ENCODE data around the gene NEUROG2.
"Not testable (repeated sequence)": the region's sequence is repeated elsewhere in the genome, so short reads cannot be mapped to it uniquely, and the experiment has no call there.

NEUROG2 gene
- 0 to 0.07 reads per million in 2 donors for total RNA-seq

DNA sequence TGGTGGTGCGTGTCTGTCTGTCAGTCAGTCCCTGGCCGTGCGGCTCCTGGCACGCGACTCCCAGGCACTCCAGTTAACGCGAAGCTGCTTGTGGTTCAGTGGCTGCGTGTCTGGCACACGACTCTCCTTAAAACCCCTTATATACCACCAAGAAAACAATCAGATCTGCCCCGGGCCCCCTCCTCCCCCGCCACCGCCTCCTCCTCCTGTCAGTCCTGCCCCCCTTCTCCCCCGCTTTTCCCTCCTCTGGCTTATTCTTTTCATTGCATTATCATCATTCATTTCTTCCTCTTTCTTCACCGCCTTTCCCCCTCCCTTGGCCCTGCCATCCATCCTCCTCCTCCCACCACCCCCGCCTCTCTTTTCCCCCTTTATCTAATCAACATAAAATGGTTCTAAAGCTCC, at the start of gene NEUROG2:
NEUROG2 (minus strand) TSS at position 115 of the 405 bp plus-strand sequence. CDS start 705 bp downstream, outside the sequence.
- no peak for DNase-seq

DNA sequence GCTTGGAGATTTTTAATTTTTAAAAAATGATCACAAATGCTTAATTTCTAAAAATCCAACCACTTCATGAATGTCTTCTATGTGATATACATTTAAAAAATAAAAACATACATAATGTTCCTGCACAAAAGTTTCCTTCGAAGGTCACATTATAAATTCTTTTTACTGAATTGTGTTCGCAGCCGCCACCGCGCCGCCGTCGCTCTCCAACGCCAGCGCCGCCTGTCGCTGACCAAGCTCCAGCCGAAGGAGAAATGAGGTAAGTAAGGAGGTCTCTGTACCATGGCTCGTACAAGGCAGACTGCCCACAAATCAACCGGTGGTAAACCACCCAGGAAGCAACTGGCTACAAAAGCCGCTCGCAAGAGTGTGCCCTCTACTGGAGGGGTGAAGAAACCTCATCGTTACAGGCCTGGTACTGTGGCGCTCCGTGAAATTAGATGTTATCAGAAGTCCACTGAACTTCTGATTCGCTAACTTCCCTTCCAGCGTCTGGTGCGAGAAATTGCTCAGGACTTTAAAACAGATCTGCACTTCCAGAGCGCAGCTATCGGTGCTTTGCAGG, 48.8 kb upstream of the NEUROG2 start:
- no peak for DNase-seq

DNA sequence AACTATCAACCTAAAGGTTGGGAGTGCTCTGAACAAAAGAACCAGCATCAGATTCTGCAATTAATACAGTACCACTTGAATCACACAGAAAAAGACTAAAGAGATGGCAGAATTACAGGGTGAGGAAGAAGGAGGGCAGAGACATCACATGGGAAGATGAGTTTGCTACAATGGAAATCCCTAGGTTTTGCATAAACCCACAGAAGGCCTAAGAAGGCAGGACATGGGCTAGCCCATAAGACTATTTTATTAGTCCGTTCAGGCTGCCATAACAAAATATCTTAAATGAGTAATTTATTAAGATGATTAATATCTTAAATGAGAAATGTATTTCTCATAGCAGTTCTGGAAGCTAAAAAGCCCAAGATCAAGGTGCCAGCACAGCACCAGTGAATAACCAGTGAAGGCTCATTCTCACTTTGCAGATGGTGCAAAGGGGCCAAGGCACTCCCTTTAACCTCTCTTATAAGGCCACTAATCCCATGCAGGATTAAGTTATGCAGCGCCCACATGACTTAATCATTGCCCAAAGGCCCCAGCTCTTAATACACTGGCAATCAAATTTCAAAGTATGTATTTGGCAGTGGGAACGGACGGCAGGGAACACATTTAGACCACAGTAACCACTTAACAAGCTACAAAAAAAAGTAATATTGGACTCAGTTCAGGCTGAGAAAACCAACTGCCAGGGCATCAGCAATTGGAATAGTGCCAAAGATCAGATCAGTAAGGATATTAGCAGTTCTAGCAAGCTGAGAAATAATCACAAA, 47.6 kb upstream of the NEUROG2 start:
- DNase-seq: no peak

DNA sequence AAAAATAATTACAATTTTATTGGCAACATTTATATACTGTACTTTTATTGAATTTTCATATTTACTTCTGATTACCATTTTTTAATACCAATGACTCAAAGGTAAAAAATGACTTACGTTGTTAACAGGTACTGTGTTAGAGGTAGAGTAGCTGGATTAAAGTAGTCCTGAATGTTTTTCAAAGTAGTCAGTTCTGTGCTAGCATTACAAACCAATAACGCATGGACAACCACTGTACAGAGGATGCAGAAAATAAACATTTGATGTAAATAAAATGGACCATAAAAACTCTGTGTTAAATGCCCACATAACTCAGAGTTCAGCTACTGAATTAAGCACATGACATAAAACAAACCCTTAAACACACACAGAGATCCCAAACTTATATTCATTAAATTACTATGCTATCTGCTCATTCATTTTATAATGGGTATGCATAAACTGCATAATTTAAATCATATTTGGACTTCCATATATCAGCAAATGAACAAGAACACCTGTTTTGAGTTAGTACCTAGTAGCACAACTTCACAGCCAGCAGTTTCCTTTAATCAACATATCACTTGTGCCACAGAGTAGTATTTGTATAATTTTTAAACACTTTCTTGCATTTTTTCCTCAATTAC, 46.4 kb upstream of the NEUROG2 start:
- no peak for DNase-seq

DNA sequence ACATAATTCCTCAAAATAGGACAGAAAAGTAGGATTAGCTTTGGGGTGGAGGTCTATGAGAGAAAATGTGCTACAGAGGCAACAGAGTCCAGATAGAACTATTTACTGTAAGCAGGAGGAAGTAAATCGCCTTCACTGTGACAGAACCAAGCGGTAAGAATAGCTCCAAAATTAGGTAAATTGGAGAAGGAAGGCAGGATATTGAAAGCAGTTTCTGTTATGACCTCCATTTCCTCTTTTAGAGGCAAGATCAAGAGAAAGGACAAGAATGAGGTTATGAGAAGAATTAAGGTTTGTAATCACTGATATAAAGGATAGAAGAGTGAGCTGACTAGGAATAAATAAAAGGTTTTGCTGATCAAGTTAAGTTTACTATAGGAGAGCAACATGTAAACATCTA, 44.1 kb upstream of the NEUROG2 start:
- no peak for DNase-seq

DNA sequence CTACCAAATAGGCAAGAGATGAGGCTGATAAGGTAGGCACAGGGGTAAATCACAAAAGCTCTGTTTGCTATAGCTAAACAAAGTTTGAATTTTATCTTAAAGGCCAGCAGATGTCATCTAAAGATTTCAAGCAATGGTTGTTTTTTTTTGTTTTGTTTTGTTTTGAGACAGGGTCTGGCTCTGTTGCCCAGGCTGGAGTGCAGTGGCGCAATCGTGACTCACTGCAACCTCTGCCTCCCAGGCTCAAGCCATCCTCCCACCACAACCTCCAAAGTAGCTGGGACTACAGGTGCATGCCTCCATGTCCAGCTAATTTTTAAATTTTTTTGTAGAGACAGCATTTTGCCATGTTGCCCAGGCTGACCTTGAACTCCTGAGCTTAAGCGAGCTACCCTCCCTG, 43.1 kb upstream of the NEUROG2 start:
- no peak for DNase-seq

DNA sequence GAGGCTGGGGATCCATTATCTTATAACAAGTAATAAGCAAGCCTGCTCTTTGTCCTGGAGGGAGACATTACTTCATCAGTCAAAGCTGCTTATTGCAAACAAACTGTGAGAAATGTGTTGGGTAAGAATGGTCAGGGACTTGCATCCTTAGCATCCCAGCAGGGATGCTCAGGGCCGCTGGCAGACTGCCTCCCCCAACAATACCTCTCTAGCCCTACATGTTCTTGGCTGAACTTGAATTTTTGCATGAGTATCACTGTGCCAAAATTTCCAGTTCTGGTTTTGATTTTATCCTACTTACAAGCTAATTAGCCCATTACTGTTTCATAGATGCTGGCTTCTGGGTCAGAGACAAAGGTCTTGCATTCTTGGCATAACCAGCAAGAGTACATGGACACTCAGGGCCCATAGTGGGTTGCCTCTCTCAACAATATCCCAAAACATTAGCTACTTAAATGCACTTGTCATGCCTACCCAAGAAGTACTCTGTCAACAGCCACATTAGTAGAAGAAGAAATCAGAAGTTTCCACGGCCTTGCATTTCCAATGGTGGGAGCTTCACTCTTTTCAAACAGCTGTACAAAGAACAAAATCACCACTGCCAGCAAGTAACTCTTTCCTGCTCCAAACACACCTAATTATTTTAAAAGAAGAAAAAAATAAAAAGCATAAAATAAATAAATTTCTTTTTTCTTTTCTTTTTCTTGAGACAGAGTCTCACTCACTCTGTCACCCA, 41.9 kb upstream of the NEUROG2 start:
- DNase-seq: no peak

DNA sequence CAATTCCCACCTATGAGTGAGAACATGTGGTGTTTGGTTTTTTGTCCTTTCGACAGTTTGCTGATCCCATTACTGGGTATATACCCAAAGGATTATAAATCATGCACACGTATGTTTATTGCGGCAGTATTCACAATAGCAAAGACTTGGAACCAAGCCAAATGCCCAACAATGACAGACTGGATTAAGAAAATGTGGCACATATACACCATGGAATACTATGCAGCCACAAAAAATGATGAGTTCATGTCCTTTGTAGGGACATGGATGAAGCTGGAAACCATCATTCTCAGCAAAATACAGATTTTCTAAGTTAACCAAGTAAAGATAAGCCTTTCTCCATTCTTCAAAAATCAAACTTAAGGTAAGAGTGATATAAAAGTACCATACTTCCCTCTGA, 38.3 kb upstream of the NEUROG2 start:
- not testable (repeated sequence) for DNase-seq

DNA sequence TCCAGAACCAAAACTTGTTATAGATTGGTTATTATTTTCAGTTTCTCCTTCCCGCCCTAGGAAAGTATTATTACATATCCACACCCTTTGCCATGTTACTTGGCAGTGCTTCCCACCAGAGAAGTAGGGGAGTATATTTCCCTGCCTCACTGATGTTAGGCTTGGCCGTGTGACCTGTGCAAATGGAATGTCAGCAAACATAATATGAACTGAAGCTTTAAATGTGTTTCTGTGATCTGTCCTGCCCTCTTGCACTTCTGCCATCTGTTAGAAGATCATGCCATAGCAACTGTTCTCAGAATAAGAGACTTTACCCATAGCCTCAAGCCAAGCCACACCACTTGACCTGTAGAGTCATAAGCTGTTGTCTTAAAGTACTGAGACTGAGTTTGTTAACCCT, 36.7 kb upstream of the NEUROG2 start:
- no peak for DNase-seq

DNA sequence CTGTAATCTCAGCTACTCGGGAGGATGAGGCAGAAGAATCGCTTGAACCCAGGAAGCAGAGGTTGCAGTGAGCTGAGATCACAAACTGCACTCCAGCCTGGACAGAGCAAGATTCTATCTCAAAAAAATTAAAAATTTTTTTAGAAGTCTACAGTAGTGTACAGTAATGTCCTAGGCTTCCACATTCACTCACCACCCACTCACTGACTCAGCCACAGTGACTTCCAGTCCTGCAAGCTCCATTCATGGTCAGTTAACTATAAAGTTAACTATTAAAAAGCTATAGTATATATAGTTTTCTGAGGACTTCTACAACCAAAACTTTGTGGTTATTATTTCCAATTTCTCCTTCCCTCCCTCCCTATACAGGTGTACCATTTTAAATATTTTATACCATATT, 34.7 kb upstream of the NEUROG2 start:
- no peak for DNase-seq

DNA sequence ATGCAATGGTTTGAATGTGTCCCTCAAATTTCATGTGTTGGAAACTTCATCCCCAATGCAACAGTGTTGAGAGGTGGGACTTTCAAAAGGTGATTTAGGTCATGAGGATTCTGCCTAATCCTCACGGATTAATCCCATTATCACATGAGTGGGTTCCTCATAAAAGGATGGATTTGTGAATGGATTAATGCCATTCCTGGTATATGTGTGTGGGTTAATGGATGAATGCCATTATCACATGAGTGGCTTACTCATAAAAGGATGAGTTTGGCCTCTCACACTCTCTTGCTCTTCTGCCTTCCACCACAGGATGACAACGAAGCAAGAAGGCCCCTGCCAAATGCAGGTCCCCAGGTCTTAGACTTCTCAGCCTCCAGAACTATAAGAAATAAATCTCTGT, 30.5 kb upstream of the NEUROG2 start:
- no peak for DNase-seq

DNA sequence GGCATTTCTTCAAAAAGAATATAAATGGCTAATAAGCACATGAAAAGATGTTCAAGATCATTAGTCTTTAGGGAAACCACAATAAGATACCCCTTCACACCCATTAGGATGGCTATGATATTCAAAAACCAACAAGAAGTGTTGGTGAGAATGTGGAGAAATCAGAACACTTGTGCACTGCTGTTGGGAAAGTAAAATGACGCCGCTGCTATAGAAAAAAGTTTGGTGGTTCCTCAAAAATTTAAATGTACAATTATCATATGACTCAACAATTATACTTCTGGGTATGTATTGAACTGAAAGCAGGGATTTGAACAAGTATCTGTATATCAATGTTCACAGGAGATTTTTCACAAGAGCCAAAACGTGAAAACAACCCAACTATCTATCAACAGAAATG, 29.4 kb upstream of the NEUROG2 start:
- no peak for DNase-seq

DNA sequence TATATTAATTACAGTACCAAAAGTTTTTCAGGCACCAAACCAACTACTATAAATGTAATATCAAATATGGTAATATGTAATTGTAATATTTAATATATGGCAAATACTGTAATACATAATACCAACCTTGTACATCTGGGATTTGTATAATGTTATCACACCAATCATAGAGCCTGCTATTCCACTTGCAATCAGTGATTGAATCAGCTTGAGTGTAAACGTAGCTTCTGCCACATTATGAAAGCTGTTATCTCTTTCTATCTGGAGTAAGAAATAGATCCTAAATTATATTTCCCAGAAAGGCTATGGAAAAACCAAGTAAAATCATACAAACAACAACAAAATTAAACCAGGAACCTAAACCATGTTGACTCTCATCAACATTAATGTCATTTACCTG, 24.7 kb upstream of the NEUROG2 start:
- DNase-seq: no peak

DNA sequence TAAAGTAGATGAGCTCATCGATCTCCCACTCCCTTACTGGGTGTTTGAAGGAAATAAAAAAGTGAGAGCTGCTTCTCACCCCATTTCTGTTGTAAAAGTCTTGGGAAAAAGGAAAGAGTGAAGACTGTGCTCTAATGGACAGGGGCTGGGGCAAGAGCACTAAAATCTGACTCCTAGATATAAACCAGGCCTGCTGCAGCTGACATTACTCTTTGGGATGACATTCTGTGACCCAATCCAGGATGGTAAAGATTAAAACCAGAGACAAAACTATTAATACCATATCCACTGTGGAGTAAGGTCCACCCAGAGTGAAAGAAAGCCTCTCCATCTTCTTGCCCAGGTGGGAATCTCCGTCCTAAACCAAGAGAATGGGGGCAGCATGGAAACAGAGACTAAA, 20.1 kb upstream of the NEUROG2 start:
- no peak for DNase-seq

DNA sequence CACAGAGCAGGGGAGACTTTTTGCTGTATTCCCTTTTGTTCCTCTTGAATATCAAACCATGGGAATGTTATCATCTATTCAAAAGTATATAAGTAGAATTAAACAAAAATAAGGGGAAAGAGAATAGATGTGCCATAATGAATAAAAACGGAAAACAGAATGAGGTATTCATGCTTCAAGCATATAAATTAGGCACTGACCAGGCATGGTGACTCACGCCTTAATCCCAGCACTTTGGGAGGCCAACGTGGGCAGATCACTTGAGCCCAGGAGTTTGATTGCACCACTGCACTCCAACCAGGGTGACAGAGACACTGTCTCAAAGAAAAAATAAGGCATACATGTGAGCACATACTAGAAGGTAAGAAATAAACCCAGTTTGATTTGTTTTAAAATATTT, 16.3 kb upstream of the NEUROG2 start:
- DNase-seq: no peak

DNA sequence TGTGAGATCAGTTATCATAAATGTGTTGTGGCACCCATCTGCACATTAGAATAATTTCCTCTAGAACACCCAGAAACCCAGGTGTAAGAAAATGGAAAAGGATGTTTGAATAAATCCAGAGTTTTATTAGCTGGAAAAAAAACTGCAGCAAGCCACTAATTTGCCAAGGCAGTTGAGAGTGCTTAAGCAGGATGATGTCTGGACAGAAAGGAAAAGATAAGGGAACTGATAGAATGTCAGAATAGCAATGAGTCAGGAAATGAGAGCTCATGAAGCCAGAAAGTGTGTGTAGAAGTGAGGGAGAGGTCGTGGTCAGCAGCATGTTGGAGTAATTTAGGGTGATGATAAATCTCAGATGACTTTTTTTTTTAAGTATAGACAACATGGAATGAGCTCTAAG, 15.2 kb upstream of the NEUROG2 start:
- no peak for DNase-seq

DNA sequence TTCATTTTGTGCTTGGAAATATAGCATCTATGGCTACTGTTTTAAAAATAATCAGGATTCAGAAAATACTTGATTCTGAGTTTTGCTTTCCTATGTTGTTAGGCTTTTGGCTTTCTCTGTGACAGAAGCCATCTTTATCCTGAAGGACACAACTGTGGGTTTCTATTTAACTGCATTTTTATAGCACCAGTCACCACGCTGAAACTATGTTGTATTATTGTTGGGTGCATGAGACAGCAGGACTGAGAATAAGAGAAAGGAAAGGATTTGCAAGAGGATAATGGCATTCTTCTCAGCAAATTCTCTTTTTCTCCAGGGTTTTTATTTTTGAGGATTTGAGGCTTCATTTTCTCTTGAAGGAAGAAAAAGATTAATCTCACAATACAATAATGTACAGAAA, 10.1 kb upstream of the NEUROG2 start:
- no peak for DNase-seq

DNA sequence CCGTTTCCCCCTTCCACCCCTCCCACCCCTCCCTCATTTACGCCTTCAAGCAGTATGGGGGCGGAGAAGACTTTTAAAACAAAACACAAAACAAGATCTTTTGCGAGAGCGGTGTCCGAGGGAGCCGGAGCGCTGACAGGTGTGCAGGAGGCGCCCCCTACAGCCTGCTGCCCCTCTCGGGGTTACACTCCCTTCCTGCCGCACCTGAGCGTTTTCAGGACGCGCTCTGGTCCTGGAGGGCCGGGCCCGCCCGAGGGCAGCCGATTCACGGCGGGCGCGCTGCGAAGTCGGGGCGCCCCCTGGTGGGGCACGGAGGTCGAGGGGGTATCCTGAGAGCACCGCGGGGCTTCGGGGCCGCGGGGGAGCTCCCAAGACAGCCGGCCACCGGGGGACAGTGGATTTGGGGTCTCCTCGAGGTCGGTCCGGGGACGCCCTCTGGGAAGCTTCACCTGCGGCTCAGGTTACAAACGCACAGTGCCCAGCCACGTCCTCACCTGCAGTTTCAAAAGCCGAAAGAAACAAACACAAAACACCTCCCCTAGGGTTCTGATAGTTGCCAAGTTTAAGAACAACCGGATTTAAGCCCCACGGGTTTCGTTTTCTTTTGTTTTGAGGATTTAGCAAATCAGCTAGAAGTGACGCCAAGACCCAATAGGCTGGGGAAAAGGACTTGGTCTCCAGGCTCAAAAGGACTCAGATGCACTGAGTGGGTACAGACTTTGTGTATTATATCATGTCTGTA, 8.0 kb upstream of the NEUROG2 start:
- peak; percentile 70 for DNase-seq

DNA sequence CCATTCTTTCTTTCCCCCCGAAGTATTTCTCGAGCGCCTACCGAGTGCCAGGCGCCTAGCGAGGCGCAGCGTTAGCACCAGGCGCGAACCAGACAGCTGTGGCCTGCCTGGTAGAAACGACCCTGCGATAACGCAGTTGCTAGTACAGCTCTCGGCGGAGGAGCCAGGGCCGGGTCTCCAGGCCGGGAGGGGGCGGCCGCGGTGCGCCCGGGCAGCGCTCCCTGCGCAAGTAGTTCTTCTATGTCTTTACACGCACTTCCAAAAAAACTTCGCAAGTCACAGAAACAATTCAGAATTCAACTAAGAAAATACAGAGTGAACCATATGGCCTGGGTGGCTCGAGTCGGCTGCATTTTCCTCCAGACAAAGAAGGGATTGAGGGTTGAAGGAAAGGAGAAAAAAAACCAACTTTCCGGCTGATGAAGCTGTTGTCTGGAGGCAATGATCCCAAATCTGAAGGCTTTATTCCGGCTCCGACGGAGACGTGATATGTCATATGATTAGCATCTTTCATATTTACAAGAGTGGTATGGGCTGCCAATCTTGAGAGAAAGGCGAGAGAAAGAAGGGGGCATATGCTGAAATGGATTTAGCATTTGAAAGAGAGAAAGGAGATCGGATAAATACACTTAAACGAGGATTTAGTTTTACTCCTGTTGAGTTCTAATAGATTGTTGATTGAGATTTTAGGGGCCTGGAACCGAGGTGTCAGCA, 7.2 kb upstream of the NEUROG2 start:
- no peak for DNase-seq

DNA sequence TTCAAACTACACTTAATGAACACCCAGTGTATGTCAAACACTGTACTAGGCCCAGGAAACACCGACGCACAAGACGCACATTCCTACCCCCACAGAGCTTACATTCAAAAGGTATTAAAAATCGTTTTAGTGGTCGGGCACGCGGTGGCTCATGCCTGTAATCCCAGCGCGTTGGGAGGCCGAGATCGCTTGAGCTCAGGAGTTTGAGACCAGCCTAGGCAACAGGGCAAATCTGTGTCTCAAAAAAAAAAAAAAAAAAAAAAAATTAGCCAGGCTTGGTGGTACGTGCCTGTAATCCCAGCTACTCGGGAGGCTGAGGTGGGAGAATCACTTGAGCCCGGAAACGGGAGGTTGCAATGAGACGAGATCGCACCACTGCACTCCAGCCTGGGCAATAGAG, 6.5 kb upstream of the NEUROG2 start:
- not testable (repeated sequence) for DNase-seq

DNA sequence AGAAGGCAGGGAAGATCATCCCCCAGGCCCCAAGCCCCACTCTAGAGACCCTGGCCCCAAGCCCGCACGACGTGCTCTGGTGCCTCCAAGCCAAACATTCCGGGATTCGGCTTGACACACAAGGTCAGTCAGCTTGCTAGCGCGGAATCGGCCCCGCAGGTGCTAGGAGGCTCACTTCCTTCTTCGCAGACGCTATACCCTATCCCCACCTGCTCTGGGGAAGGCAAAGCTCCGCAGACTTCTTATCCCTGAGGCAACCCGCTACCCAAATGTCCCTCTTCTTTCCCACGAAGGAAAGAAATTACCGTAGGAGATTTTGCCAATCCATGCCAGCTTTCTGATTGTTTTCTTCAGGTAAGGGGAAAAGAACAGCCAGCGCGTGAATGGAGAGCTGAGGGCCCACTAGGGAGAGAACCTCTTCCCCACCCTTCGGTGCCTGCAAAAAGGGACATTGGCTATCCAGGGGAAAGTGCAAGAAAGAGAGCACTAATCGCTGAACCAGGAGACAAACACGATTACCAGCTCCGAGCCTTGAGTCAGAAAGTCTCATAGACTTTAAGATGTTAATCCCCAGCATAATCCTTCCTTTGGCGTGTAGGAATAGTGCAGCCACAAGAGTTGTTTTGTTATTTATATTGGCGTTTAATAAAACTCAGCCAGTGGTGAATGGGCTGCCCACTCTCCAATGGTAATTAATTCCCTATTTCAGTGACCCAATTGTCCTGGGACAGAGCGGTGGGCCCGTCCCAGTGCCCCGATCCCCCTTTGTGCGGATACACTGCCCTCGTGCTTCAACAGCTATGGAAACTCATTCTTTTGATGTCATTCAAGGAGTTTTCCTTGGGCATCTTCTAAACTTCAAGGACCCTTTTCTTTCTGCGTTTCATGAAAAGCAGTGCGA, 5.4 kb upstream of the NEUROG2 start:
- DNase-seq: no peak
